K562 (cell line): ENCODE results near the gene ARL13A. TPM values are rescaled to one million over a fixed set of nuclear protein-coding genes. Genes with fewer than 3 reads are reported as not detected.

Source experiments
- ATAC-seq: fragments of 200-7000 bp; cut with Tn5 transposase; 3 replicates; pipeline ENCODE4 v1.9.1; 2020; ENCODE audit warnings: moderate library complexity
- BruUV-seq: library from RNA; stranded (reverse); fragments of 400-500 nt; replicated peaks from 2 replicates; lab custom pipeline; 2021; lab: Mats Ljungman, UMichigan
- CTCF ChIA-PET: fragments of 300-600 bp; formaldehyde crosslinking; extraction: SDS; loops from one replicate; lab custom pipeline; 2021; ENCODE audit warnings: low intra/inter-chr PET ratio; lab: Yijun Ruan, JAX
- POLR2A ChIA-PET: fragments of 300-600, 350-650 bp; sonication (Branson Sonifier 250); formaldehyde crosslinking; extraction: SDS; loops from one replicate; lab custom pipeline; 2021; ENCODE audit warnings: antibody characterized with exemption, inconsistent platforms; lab: Yijun Ruan, JAX
- DNase-seq, 4 experiments: peaks; one replicate each; pipeline versions ENCODE4 v3.0.0 to v3.0.0-alpha.2; 2011 to 2018; ENCODE audit warnings: low spot score in 3 of 4, mixed read lengths in 3 of 4; ENCODE audit errors: extremely low read depth in 1 of 4
- FAIRE-seq: peaks from 2 replicates; lab custom pipeline; 2011; peaks lifted over from hg19 to GRCh38; lab: Jason Lieb, UNC
- H2AFZ ChIP-seq: 2 replicates; pipeline ENCODE4 v1.6.0; 2011; ENCODE audit warnings: low read depth, low read length, control low read depth, inconsistent platforms
- H3K27ac ChIP-seq: fragments of 200-600 bp; 3 replicates; pipeline ENCODE4 v1.8.0; 2011; ENCODE audit warnings: low read depth, mild to moderate bottlenecking, control low read depth, inconsistent platforms, low read length, moderate library complexity, mixed read lengths; ENCODE audit errors: extremely low read depth
- H3K27me3 ChIP-seq, 2 experiments: fragments of 300-600 bp in 1 of 2; 2 replicates in 1 of 2; 3 replicates in 1 of 2; pipeline versions ENCODE4 v1.6.0 to v1.8.0; 2011; ENCODE audit warnings: inconsistent platforms in 2 of 2, low read length in 2 of 2, mild to moderate bottlenecking in 1 of 2, mixed read lengths in 1 of 2, moderate library complexity in 1 of 2; ENCODE audit not compliant: control insufficient read depth in 2 of 2, insufficient read depth in 2 of 2
- H3K36me3 ChIP-seq: fragments of 300-600 bp; 3 replicates; pipeline ENCODE4 v1.8.0; 2011; ENCODE audit warnings: mild to moderate bottlenecking, low read length, inconsistent platforms; ENCODE audit not compliant: control insufficient read depth, insufficient read depth
- H3K4me1 ChIP-seq, 2 experiments: fragments of 200-600 bp in 1 of 2; replicated peaks in 1 of 2; 2 replicates in 1 of 2; 3 replicates in 1 of 2; pipeline versions ENCODE4 v1.5.1 to v1.8.0; 2011; ENCODE audit warnings: inconsistent platforms in 2 of 2, low read length in 2 of 2, mild to moderate bottlenecking in 1 of 2, mixed read lengths in 1 of 2, moderate library complexity in 1 of 2; ENCODE audit not compliant: control insufficient read depth in 2 of 2, insufficient read depth in 2 of 2
- H3K4me2 ChIP-seq: 2 replicates; pipeline ENCODE4 v1.6.1; 2011; ENCODE audit warnings: low read length, control low read depth, inconsistent platforms, mixed read lengths; ENCODE audit not compliant: insufficient read depth
- H3K4me3 ChIP-seq: fragments of 200-600 bp; sonication (generic), shearing (Covaris generic); 2 replicates; pipeline ENCODE4 v1.5.1; 2016; ENCODE audit warnings: control low read depth, inconsistent platforms
- H3K79me2 ChIP-seq: fragments of 200-600 bp; 3 replicates; pipeline ENCODE4 v1.8.0; 2011; ENCODE audit warnings: low read length, inconsistent platforms; ENCODE audit not compliant: control insufficient read depth, insufficient read depth
- H3K9ac ChIP-seq, 2 experiments: 2 replicates each; pipeline versions ENCODE4 v1.6.0 to v1.6.1; 2011; ENCODE audit warnings: low read depth in 2 of 2, low read length in 2 of 2, control low read depth in 1 of 2, inconsistent platforms in 1 of 2, mild to moderate bottlenecking in 1 of 2, mixed read lengths in 1 of 2; ENCODE audit not compliant: insufficient read depth in 1 of 2
- H3K9me1 ChIP-seq: one replicate; pipeline ENCODE4 v1.6.0; 2011; ENCODE audit warnings: inconsistent platforms, mild to moderate bottlenecking, low read length, moderate library complexity; ENCODE audit not compliant: control insufficient read depth, insufficient read depth
- H3K9me3 ChIP-seq: replicated peaks from 2 replicates; pipeline ENCODE4 v1.5.1; 2011; ENCODE audit warnings: low read depth, low read length, inconsistent platforms; ENCODE audit not compliant: control insufficient read depth, insufficient read depth
- H4K20me1 ChIP-seq: replicated peaks from 2 replicates; pipeline ENCODE4 v1.6.1; 2011; ENCODE audit warnings: low read length, inconsistent platforms, mixed read lengths; ENCODE audit not compliant: control insufficient read depth, insufficient read depth
- E2F5 ChIP-seq: sonication (generic); formaldehyde crosslinking; IDR thresholded peaks from 2 replicates; pipeline ENCODE4 v1.8.0; 2022; ENCODE audit warnings: mild to moderate bottlenecking, missing genetic modification reagents
- ERF ChIP-seq: fragments of 450-650 bp; formaldehyde crosslinking; IDR thresholded peaks from 2 replicates; pipeline ENCODE4 v1.4.0; 2020; ENCODE audit warnings: mild to moderate bottlenecking, mixed read lengths
- TFE3 ChIP-seq: fragments of 450-650 bp; formaldehyde crosslinking; IDR thresholded peaks from 2 replicates; pipeline ENCODE4 v1.4.0; 2020; ENCODE audit warnings: mild to moderate bottlenecking, mixed read lengths
- ZNF583 ChIP-seq: fragments of 250-450 bp; sonication (Bioruptor Pico); IDR thresholded peaks from 2 replicates; pipeline ENCODE4 v1.4.0; 2020
- WGBS: fragments of 100-300 bp; shearing (Covaris generic); methylation state at CpG from one replicate; pipeline ENCODE4 v1.1.6; 2016; ENCODE audit warnings: low coverage, mixed read lengths; ENCODE audit not compliant: insufficient coverage; ENCODE audit errors: missing lambda C conversion rate; 5-methylcytosine and 5-hydroxymethylcytosine counted together
- in situ Hi-C: fragments of 300-500 bp; cut with MboI; formaldehyde crosslinking; loops from 4 replicates; pipeline ENCODE4 v1.15.0; 2018; ENCODE audit warnings: inconsistent platforms, mixed read lengths
- intact Hi-C: fragments of 100-400 bp; cut with micrococcal nuclease; formaldehyde crosslinking; loops from 2 replicates; pipeline ENCODE4 v1.14.2; 2022
- polyA plus RNA-seq, 8 experiments: library from polyadenylated mRNA; depleted of rRNA in 4 of 8; stranded (reverse) in 5 of 8; unstranded in 3 of 8; fragments of >200 nt; fragmentation: Nextera tagmentation in 2 of 8; fragmentation: Illumina TruSeq in 1 of 8; extraction: Ambion mirVana in 2 of 8; extraction: Trizol in 1 of 8; gene quantifications; 2 replicates each; pipeline versions ENCODE4 v1.2.1 to v1.2.3, GENCODE V29; 2011 to 2014; ENCODE audit warnings: inconsistent platforms in 1 of 8, missing spikeins in 1 of 8
- total RNA-seq, 7 experiments: library from RNA; depleted of rRNA in 6 of 7; stranded (reverse); fragments of >200 nt in 6 of 7; fragmentation: Illumina TruSeq in 2 of 7; extraction: Trizol in 2 of 7; gene quantifications; 2 replicates each; pipeline versions ENCODE4 v1.2.1 to v1.2.3, GENCODE V29; 2011 to 2021; ENCODE audit warnings: low replicate concordance in 1 of 7

The ARL13A gene
- total and polyA plus RNA-seq, 9 of the 15 experiments (the other 6 are each of a cell fraction or from before 2014, with no cell fraction given), result not detected

- in situ Hi-C loops, result no loop called here
- intact Hi-C loops, result no loop called here
- Histone ChIP-seq H3K79me2 (no peaks in the 10 kb centered on the region), H3K36me3 (no peaks in the 10 kb centered on the region), H3K4me2 (no peak overlapping the region), H3K27me3 (peaks cover 4 to 8% of the 10 kb centered on the region in 2 experiments; a peak in 4 of 5 replicates), H4K20me1 (no peaks in the 10 kb centered on the region), H2AFZ (no peak overlapping the region), H3K27ac (no peak overlapping the region), H3K4me1 (peaks cover 0 to 5% of the 10 kb centered on the region in 2 experiments; a peak in 2 of 5 replicates), H3K9me1 (no peaks in the 10 kb centered on the region), H3K9ac (no peak overlapping the region), H3K9me3 (no peaks in the 10 kb centered on the region), H3K4me3 (no peak overlapping the region)
- no TSS peak for BruUV-seq
- TF ChIP-seq TFE3 (CRISPR knock-in tag), result no peak
- TF ChIP-seq ERF, result no peak
- no peak for TF ChIP-seq ZNF583 (CRISPR knock-in tag)
- no peak for TF ChIP-seq E2F5 (CRISPR knock-in tag)
- ChIA-PET POLR2A (no interaction called here), CTCF (no interaction called here)
- FAIRE-seq, result no peak
- no peak for DNase-seq
- 0% methylated on average over 3 of the region's 3 CpGs for WGBS
- ATAC-seq, result no peak
Measured at GRCh38 chrX:100931925-100932285, 37.6 kb upstream of the ARL13A start.
